Uterus (tissue), 4 donors: ENCODE data around the gene RD3L. TPM values are rescaled to one million over a fixed set of nuclear protein-coding genes. Genes with fewer than 3 reads are reported as not detected.

Experiments
- DNase-seq, 2 donors: peaks; one replicate each; pipeline ENCODE4 v3.0.0-alpha.2; 2019 to 2020
- H3K27ac ChIP-seq, 2 donors: fragments of 200-600 bp; sonication (generic); 1 replicate in 1 of 2; 2 replicates in 1 of 2; pipeline ENCODE4 v1.5.1; 2016 to 2018
- H3K27me3 ChIP-seq, 2 donors: fragments of 200-600 bp; sonication (generic); one replicate each; pipeline ENCODE4 v1.5.1; 2018 to 2019; ENCODE audit warnings: control low read depth in 1 of 2
- H3K36me3 ChIP-seq, 2 donors: fragments of 200-600 bp; sonication (generic); one replicate each; pipeline ENCODE4 v1.5.1; 2019; ENCODE audit warnings: control low read depth in 1 of 2
- H3K4me1 ChIP-seq, 2 donors: fragments of 200-600 bp; sonication (generic); one replicate each; pipeline ENCODE4 v1.5.1; 2018 to 2019; ENCODE audit warnings: control low read depth in 1 of 2
- H3K4me3 ChIP-seq, 2 donors: fragments of 200-600 bp; sonication (generic); 1 replicate in 1 of 2; 2 replicates in 1 of 2; pipeline ENCODE4 v1.5.1; 2018 to 2019; ENCODE audit warnings: mild to moderate bottlenecking in 1 of 2
- H3K9me3 ChIP-seq, 2 donors: fragments of 200-600 bp; sonication (generic); one replicate each; pipeline ENCODE4 v1.5.1; 2019; ENCODE audit warnings: control low read depth in 1 of 2
- POLR2A ChIP-seq, 2 donors: fragments of 450-650 bp; IDR thresholded peaks; one replicate each; pipeline ENCODE4 v1.6.1; 2016; ENCODE audit warnings: antibody characterized with exemption in 2 of 2, mild to moderate bottlenecking in 1 of 2, moderate library complexity in 1 of 2
- intact Hi-C: fragments of 100-400 bp; cut with DNase I; formaldehyde crosslinking; loops from one replicate; pipeline ENCODE4 v1.15.1; 2023; ENCODE audit warnings: low total_unique reads
- total RNA-seq, 4 donors: library from RNA; depleted of rRNA in 3 of 4; stranded (reverse); fragments of >200 nt in 3 of 4; gene quantifications; one replicate each; pipeline versions ENCODE4 v1.1.0 to v1.2.4, GENCODE V29; 2014 to 2023
- TF ChIP-seq, protein P1 (sequence below), 4 experiments: fragments of 200-600 bp in 2 of 4; fragments of 450-650 bp in 2 of 4; sonication (generic) in 2 of 4; IDR thresholded peaks; one replicate each; pipeline ENCODE4 v1.5.1; 2016 to 2019; ENCODE audit warnings: antibody characterized with exemption in 4 of 4, mild to moderate bottlenecking in 2 of 4, moderate library complexity in 1 of 4
- donor health status: DM: yes; HTN: yes; CAD: no.

The RD3L gene
- total RNA-seq, 4 donors from 2014 or later = not detected

- DNase-seq = peak; percentile 72 to 75
- Histone ChIP-seq H3K4me3 (no peak overlapping the region), H3K27ac (no peak overlapping the region), H3K27me3 (no peaks in the 10 kb centered on the region), H3K4me1 (no peaks in the 10 kb centered on the region), H3K9me3 (no peaks in the 10 kb centered on the region), H3K36me3 (no peaks in the 10 kb centered on the region)
- intact Hi-C loops = no loop called here
- no peak for TF ChIP-seq POLR2A (IDR thresholded peaks at IDR 0.05)
- TF ChIP-seq, protein P1, sequence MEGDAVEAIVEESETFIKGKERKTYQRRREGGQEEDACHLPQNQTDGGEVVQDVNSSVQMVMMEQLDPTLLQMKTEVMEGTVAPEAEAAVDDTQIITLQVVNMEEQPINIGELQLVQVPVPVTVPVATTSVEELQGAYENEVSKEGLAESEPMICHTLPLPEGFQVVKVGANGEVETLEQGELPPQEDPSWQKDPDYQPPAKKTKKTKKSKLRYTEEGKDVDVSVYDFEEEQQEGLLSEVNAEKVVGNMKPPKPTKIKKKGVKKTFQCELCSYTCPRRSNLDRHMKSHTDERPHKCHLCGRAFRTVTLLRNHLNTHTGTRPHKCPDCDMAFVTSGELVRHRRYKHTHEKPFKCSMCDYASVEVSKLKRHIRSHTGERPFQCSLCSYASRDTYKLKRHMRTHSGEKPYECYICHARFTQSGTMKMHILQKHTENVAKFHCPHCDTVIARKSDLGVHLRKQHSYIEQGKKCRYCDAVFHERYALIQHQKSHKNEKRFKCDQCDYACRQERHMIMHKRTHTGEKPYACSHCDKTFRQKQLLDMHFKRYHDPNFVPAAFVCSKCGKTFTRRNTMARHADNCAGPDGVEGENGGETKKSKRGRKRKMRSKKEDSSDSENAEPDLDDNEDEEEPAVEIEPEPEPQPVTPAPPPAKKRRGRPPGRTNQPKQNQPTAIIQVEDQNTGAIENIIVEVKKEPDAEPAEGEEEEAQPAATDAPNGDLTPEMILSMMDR (IDR thresholded peaks at IDR 0.05) = peak; percentile 72 to 88 (median 84)
Observed at GRCh38 chr14:103910262-103910935, 31.9 kb downstream of the RD3L start.

DNA sequence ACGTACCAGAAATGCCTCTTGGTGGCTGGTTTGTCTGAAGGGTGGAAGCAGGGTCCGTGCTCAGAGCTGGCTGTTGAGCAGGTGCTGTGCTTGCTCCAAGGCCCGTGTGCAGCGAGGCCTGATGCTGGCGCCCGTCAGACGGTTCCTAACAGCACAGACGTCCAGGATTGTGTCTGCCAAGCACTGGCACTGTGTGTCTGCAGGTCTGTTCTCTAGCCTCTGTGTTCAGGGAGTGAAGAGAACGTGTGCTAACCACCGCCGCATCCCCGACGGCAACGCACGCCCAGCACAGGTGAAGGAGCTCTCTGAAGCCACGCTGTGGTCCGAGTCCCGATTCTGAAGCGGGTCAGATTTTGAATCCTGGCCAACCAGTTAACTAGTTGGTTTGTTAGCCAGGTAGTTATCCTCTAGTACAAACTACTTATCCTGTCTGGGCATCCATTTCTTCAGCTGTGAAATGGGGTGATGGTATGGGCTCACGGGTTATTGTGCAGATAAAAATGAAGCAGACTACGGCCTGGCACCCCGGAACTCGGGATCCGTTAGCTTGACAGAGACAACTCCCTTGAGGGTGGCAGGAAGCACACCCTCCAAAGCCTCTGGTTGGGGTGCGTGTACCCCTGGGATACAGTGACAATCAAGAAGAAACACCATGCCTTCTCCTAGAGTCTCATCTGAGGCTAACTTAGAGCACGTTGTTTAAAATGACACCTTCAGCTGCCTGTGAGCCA lies 32.6 kb downstream of the RD3L start:
- intact Hi-C loops = loop anchor here (10.0 kb wide), 1 partner anchor 105 kb away; no protein-coding TSS in a partner anchor
- no peaks in the 10 kb centered on the region for H3K27me3 ChIP-seq
- no peaks in the 10 kb centered on the region for H3K4me1 ChIP-seq
- no peak for DNase-seq
- TF ChIP-seq, protein P1 (IDR thresholded peaks at IDR 0.05) = no peak
- no peak for TF ChIP-seq POLR2A (IDR thresholded peaks at IDR 0.05)
- H3K36me3 ChIP-seq = no peaks in the 10 kb centered on the region
- H3K4me3 ChIP-seq = no peak overlapping the region
- no peak overlapping the region for H3K27ac ChIP-seq
- no peaks in the 10 kb centered on the region for H3K9me3 ChIP-seq

- no peak for DNase-seq
- no peaks in the 10 kb centered on the region for H3K4me1 ChIP-seq
- no peaks in the 10 kb centered on the region for H3K27me3 ChIP-seq
- TF ChIP-seq POLR2A (IDR thresholded peaks at IDR 0.05) = no peak
- TF ChIP-seq, protein P1 (IDR thresholded peaks at IDR 0.05) = no peak
- intact Hi-C loops = loop anchor here (10.0 kb wide), 1 partner anchor 104 kb away; no protein-coding TSS in a partner anchor
- H3K27ac ChIP-seq = no peak overlapping the region
- no peak overlapping the region for H3K4me3 ChIP-seq
- no peaks in the 10 kb centered on the region for H3K9me3 ChIP-seq
- H3K36me3 ChIP-seq = no peaks in the 10 kb centered on the region
Observed at GRCh38 chr14:103908580-103908979, 33.7 kb downstream of the RD3L start.

DNA sequence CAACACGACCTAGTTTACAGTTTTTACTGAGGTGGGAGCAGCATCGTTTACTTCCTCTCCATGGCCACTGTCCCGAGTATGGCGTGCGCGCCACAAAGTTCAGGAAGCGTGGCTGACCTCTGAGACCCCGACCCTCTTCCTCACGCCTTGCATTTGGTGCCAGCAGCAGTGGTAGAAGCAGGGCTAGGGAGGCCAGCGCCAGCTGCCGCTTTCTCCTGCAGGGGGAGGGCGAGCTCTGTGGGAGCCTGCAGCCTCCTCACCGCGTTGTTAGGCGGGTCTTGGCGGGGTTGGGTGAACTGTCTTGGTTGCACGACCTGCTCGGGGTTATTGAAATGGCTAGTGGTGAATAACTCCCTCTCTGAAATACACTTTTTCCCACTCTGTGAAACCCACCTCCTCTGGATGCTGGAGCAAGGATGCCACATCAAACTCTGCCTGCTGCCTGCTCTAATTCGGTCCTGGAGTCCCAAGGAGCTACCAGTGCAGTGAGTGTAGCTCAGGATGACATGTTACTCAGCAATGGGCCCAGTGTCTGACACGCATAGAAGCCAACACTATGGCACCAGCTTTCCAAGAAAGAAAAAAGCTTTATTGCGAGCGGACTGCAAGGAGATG lies 36.4 kb downstream of the RD3L start:
- Histone ChIP-seq H3K4me1 (no peaks in the 10 kb centered on the region), H3K27me3 (no peaks in the 10 kb centered on the region), H3K9me3 (no peaks in the 10 kb centered on the region), H3K27ac (no peak overlapping the region), H3K36me3 (no peaks in the 10 kb centered on the region), H3K4me3 (no peak overlapping the region)
- intact Hi-C loops = loop anchor here (10.0 kb wide), 1 partner anchor 101 kb away; no protein-coding TSS in a partner anchor
- DNase-seq = no peak
- TF ChIP-seq POLR2A (IDR thresholded peaks at IDR 0.05) = no peak
- TF ChIP-seq, protein P1 (IDR thresholded peaks at IDR 0.05) = no peak
